ENCODE measurements around the gene PILRB.
A peak's percentile ranks its signal among the peaks of the same experiment; 100 is the strongest.
"Not testable (repeated sequence)": the region's sequence is repeated elsewhere in the genome, so short reads cannot be mapped to it uniquely, and the experiment has no call there.

PILRB gene

DNA sequence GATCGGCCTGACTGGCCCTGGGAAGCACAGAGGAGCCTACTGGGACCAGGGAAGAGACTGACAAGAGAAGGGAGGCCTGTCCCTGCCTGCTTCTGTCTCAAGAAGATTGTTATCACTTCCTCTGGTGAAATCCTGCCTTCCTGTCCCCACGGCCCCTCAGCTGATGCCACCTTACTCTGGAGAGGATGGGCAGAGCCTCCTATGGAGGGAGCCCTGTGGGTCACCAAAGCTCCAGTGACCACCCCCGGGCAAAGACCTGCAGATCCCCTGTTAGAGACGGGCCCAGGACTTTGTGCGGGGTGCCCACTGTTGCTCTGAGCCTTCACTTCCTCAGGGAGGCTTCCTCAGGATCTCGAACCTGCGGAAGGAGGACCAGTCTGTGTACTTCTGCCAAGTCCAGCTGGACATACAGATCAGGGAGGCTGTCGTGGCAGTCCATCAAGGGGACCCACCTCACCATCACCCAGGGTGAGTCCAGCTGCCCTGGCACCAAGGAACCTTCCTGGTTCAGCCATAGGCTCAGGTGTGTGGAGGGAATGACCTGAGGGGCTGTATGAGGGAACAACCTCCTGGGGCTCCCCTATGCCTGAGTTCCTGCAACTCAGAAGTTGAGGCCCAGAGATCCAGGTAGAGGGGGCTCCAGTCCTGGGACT, 1.4 kb upstream of the PILRB start:
- no peak for DNase-seq

DNA sequence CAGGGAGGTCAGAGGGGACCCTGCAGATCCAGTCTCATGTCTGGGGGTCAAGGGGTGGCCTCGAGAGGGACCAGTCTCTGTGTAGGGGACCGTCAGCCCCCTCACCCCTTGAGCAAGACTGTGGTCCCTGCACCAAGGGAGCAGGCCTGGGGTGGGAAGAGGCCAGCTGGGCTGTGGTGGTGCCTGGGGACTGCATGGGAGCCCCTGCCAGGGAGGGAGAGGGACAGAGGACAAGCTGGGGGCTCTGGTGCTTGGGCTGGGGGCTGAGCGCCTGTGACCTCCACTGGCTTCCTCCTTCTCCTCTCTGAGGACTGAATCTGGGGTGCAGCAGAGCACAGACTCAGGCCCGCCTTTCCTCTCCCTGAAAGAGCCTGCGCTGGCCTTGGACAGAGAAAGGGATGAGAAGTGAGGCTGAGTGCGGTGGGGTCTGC, 771 bp upstream of the PILRB start:
- no peak for DNase-seq

DNA sequence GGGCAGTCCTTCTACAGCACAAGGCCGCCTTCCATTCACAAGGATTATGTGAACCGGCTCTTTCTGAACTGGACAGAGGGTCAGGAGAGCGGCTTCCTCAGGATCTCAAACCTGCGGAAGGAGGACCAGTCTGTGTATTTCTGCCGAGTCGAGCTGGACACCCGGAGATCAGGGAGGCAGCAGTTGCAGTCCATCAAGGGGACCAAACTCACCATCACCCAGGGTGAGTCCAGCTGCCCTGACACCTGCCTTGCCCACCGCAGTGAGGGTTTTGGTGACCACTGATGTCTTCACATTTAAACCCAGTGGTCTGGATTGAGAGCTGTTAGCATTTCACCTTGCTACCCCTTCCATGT, 918 bp downstream of the PILRB start:
- DNase-seq = no peak

DNA sequence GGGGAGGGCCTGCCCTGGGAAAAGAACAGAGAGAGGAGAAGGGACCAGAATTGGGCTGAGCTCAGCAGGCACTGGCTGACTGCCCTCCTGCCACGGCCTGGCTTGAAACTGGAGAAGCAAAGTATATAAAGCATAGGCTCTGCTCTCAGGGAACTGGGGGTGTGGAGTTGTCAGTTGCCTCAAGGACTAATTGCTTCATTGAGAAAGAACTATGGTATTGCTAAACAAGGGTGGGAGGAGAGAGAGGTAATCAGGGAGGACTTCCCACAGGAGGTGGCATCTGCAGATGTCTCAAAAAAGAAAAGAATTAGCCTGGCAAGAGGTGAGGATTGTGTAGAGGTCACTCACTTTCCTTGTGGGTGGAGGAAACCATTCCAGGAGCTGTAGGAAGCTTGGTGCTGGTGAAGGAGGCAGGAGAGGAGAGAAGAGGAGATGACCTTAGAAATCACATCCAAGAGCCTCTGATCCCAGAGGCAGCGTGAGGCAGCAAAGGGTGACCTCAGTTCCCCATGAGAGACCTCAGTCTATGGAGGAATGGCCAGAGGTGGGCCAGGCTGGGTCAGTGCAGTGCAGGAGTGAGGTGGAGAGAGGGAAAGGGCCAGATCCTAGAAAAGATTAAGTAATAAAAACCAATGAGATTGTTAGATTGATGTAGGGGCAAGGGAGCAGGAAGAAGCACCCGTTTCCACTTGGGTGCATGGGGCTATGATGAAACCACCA, 2.4 kb downstream of the PILRB start:
- peak; percentile 38 to 39 for DNase-seq

DNA sequence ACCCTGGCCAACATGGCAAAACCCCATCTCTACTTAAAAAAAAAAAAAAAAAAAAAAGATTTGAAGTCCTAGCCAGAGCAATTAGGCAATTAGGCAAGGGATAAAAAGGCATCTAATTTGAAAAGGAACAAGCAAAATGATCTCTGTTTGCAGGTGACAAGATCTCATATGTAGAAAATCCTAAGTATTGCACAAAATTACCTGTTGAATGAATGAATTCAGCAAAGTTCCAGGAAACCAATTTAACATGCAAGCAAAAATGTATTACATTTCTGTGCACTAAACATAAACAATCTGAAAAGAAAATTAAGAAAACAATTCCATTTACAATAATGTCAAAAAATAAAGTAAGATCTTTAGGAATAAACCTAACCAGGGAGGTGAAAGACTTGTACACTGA, 5.2 kb downstream of the PILRB start:
- DNase-seq = no peak

DNA sequence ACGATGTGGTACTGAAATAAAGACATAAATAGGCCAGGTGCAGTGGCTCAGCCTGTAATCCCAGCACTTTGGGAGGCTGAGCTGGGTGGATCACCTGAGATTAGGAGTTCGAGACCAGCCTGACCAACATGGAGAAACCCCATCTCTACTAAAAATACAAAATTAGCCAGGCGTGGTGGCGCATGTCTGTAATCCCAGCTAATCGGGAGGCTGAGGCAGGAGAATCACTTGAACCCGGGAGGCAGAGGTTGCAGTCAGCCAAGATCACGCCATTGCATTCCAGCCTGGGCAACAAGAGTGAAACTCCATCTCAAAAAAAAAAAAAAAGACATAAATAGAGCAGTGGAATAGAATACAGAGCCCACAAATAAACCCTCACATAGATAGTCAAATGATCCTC, 5.9 kb downstream of the PILRB start:
- DNase-seq = not testable (repeated sequence)

DNA sequence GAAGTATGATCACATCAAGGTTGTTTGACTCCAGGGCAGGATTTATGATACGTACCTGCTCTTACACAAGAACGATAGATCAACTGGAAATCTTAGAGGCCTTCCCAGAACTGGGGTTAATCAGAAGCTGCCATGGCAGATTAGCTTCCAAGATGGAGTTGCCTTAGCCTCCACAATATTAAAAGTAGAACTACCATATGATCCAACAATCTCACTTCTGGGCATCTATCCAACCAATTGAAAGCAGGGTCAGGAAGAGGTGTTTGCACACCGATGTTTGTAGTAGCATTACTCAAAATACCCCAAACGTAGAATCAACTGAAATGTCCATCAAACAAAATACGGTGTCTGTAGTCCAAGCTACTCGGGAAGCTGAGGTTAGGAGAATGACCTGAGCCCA, 6.6 kb downstream of the PILRB start:
- DNase-seq = no peak

DNA sequence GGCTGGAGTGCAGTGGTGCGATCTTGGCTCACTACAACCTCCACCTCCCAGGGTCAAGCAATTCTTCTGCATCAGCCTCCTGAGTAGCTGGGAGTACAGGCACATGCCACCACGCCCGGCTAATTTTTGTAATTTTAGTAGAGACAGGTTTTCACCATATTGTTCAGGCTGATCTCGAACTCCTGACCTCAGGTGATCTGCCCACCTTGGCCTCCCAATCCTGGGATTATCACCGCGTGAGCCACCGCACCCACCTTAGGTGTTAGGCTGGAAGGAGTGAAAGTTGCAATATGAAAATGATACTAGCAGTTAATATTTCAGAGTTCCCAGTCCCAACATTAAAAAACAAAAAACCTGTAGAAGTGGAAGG, 8.1 kb downstream of the PILRB start:
- not testable (repeated sequence) for DNase-seq

DNA sequence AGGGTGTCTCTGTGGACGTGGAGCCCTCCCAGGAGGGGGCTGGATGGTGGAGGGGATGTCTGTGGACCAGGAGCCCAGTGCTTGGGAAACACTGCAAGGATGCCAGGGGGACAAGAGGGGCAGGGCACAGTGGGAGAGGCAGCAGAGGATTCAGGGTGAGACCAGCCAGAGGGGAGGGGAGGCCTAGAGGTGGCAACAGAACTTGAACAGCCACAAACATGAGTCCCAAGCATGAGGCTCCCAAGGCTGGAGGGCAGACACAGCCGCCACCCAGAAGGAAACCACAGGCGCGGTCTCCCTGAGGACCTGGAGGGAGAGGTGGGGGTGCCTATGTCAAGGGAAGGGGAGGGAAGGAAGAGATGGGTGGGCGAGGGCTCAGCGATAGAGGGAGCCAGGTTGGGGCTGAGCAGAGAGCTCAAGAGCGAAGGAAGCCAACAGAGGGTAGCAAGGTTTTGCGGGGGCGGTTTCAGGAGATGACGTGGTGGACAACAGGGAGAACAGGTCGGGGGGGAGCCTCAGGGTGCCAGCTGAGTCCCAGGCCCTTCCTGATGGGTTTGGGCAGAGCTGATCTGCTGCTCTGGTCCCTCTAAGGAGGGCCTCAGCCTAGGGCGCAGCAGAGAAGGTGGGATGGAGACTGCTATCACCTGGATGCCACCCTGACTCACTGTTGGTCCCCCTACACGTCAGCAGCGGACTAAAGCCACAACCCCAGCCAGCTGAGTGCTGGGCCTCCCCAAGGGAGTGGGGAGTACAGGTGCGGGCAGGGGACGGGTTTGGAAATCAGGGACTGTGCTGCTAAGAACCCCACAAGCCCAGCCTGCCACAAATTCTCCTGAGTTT, 8.7 kb downstream of the PILRB start:
- no peak for DNase-seq

DNA sequence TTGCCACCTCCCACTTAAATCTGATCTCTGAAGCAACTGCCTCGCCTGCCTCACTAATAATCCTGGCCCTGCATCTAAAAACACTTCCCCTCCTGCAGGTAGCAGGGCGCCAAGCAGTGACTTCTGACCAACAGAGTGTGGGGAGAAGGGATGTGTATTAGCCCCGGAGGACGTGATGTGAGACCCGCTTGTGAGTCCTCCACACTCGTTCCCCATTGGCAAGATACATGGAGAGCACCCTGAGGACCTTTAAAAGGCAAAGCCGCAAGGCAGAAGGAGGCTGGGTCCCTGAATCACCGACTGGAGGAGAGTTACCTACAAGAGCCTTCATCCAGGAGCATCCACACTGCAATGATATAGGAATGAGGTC, 9.3 kb downstream of the PILRB start:
- DNase-seq = no peak

DNA sequence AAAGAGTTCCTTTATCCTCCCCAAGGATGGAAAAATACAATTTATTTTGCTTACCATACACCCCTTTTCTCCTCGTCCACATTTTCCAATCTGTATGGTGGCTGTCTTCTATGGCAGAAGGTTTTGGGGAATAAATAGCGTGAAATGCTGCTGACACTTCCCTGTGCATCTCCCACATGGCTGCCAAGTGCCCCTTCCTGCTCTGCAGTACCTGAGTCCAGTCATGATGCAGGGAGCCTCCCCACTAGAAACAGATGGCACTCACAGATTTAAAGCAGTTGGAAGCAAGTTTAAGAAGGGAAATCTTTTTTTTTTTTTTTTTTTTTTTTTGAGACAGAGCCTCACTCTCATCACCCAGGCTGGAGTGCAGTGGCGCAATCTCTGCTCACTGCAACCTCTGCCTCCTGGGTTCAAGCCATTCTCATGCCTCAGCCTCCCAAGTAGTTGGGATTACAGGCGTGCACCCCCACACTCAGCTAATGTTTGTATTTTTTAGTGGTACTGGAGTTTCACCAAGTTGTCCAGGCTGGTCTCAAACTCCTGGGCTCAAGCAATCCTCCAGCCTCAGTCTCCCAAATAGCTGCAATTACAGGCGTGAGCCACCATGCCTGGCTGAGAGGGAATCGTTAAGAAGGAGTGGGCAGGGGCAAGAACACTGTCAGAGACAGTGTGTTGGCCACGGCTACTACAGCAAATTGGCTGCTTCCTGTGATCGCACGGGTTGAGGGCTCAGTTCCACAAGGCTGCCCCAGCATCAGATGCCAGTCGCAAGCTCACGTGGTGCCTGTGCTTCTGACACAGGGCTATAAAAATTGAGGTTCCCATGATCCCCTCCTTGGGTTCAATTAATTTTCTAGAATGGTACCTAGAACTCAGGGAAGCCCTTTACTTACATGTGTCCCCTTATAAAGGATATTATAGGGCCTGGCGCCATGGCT, 10.0 kb downstream of the PILRB start:
- no peak for DNase-seq

DNA sequence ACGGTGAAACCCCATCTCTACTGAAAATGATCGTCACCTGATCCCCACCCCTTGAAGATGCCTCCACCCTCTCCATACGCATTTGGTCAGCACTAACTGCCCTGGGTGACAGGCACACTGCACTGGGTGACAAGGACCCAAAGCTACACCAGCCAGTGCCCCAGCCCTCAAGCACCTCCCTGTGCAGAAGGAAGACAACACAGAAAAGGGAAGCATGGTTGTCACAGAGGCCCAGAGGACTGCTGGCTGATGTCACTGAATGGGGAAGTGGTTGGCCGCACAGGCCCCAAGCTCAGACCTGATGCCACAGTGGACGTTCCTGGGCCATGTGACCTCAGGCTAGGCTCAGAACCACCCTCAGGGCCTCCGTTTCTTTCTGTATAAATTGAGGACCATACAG, 11.2 kb downstream of the PILRB start:
- peak; percentile 97 to 98 for DNase-seq

DNA sequence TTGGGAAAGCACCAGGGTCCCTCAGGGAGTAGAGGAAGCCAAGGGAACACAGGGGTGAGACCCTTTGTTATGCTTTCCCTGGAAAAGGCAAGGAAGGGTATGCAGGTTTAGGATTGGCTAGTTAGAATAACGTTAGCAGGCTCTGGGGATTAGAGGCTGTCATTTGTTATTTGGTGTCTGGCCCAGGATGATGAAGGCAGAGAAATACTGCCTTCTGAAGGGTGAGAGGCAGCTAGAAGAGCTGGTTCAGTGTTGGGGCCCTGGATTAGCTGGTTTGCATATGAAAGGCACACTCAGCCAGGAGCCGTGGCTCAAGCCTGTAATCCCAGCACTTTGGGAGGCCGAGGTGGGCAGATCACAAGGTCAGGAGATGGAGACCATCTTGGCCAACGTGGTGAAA, 12.4 kb downstream of the PILRB start:
- no peak for DNase-seq

DNA sequence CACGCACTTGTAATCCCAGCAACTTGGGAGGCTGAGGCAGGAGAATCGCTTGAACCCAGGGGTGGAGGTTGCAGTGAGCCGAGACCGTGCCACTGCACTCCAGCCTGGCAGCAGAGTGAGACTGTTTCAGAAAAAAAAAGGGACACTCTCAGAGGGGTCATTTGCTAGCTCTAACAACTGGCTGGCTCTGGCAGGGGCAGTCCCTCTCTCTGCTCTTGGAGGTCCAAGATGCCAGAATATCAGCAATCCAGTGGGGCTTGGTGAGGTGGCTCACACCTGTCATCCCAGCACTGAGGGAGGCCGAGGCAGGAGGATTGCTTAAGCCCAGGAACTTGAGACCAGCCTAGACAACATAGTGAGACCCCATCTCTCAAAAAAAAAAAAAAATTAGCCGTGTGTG, 12.8 kb downstream of the PILRB start:
- no peak for DNase-seq

DNA sequence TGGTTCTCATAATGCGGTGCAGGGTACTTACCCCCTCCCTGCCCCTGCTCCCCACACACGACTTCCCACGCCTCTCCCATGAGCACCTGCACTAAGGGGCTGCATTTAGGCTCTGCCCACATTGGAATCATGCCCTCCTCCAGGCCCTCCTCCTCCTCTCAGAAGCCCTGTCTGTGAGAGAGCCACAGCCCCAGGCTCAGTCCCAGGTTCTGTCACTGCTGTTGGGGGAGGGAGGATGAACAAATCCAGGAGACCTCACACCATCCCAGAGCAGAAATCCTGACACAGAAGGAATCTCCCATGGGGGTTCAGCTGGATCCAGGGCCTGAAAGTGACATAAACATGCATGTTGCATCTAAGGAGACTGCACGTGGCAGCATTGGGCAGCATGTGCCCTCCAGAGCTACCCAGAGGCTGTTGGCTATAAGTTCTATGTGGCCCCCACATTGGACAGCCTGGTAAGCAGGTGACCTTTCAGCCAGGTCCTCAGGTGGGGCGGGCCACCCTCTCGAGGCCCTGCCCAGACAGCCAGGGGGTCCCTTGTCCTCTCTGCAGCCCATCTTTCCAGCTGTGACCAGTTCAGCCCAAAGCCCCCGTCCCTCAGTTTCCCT, 13.7 kb downstream of the PILRB start:
- DNase-seq = no peak

DNA sequence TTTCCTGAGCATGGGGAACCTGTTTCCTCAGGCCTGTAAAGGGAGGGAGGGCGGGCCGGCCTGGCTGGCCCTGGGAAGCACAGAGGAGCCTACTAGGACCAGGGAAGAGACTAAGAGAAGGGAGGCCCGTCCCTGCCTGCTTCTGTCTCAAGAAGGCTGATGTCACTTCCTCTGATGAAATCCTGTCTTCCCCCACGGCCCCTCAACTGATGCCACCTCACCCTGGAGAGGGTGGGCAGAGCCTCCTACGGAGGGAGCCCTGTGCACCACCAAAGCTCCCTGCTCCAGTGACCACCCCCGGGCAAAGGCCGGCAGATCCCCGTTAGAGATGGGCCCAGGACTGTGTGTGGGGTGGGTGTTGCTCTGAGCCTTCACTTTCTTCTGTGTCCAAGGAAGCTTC, 14.3 kb downstream of the PILRB start:
- DNase-seq = peak; percentile 64 to 72

DNA sequence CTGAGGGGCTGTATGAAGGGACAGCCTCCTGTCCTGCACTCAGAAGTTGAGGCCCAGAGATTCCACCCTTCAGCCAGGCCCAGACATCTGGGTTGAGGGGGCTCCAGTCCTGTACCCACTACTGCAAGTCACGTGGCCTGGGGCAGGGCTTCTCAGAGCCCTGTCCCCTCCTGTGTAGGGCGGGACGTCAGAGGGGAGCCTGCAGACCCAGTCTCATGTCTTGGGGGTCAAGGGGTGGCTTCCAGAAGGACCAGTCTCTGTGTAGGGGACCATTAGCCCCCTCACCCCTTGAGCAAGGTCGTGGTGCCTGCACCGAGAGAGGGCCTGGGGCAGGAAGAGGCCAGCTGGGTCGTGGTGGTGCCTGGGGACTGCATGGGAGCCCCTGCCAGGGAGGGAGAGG, 14.8 kb downstream of the PILRB start:
- no peak for DNase-seq

DNA sequence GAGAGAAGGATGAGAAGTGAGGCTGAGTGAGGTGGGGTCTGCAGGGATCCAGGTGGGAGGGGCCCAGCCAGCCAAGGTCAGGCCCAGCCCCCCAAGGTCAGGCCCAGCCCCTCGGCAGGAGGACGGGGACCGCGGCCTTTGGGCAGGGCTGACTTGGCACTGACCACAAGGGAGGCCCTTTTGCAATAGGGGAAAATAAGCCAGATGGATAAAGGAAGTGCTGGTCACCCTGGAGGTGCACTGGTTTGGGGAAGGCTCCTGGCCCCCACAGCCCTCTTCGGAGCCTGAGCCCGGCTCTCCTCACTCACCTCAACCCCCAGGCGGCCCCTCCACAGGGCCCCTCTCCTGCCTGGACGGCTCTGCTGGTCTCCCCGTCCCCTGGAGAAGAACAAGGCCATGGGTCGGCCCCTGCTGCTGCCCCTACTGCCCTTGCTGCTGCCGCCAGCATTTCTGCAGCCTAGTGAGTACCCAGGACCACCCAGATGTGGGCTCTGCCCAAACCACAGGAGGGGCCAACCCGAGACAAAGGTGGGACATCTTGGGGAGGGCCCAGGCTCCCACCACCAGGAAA, 15.4 kb downstream of the PILRB start, which contains the start of gene PILRA:
Gene PILRA, plus strand, starts transcription at position 227 of the 571 bp plus-strand sequence. Its CDS starts 170 bp downstream, at position 397.
- DNase-seq = peak; percentile 61 to 69

DNA sequence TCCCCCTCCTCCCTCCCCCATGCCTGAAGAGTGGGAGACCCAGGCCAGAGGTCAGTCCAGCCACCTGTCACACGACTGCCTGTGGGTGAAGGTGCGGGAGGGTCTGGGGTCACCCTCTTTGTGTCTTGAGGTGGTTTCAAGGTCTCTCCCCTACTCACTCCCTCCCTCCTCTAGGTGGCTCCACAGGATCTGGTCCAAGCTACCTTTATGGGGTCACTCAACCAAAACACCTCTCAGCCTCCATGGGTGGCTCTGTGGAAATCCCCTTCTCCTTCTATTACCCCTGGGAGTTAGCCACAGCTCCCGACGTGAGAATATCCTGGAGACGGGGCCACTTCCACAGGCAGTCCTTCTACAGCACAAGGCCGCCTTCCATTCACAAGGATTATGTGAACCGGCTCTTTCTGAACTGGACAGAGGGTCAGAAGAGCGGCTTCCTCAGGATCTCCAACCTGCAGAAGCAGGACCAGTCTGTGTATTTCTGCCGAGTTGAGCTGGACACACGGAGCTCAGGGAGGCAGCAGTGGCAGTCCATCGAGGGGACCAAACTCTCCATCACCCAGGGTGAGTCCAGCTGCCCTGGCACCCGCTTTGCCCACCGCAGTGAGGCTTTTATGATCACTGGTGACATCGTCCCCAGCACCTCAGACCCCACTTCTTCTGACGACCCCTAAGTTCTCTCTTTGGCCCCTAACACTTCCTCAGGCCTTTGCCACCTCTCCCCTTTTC, 16.1 kb downstream of the PILRB start:
- DNase-seq = not testable (repeated sequence)

DNA sequence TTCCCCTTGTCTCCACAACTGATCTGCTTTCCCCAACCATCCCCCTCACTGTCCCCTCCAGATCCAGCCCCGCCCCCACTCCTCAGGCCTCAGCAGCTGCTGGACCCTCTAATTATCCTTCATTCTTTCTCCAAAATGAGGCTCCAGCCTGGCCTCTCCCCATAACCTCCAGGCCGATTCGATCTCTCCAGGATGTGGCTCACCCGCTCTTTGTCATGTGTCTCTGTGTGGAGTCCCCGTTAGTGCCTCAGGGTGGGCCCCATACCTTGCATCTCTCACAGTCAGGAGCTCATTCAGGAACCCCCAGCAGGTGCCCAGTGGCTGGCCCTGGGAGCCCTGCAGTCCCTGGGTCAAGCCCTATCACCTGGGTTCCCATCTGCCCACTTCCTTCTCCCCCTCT, 16.7 kb downstream of the PILRB start:
- no peak for DNase-seq

DNA sequence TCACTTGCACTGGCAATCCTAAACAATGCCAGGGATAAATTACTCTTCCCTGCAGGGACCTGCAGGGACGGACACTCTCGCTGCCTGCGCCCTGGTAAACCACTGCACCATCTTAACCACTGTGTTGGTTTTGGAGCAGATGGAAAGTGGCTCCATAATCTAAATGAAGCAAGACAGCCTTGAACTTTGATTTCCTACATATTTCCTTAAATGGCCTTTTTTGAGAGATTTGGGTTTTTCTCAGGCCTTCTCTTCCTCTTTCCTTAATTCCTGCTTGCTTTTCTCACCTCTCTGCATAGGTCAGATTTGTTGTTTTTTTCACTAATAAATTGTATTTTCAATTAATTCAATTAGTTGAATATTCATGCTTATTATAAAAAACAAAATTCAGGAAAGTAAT, 18.1 kb downstream of the PILRB start:
- no peak for DNase-seq

Data from AML-193 (cell line).